Upper lobe of left lung (tissue), 4 donors: Measurements from ENCODE around the gene PDCD11.

ENCODE experiments used
- CTCF ChIP-seq, 6 experiments: fragments of 450-650 bp in 4 of 6; fragments of 200-600 bp in 2 of 6; sonication (generic) in 2 of 6; IDR thresholded peaks; one replicate each; pipeline ENCODE4 v1.5.1; 2016 to 2019; ENCODE audit warnings: antibody characterized with exemption in 6 of 6
- EP300 ChIP-seq, 4 donors: sonication (generic); formaldehyde crosslinking; IDR thresholded peaks; one replicate each; pipeline ENCODE4 v1.5.1; 2017; ENCODE audit warnings: antibody characterized with exemption in 4 of 4, control low read depth in 2 of 4

DNA sequence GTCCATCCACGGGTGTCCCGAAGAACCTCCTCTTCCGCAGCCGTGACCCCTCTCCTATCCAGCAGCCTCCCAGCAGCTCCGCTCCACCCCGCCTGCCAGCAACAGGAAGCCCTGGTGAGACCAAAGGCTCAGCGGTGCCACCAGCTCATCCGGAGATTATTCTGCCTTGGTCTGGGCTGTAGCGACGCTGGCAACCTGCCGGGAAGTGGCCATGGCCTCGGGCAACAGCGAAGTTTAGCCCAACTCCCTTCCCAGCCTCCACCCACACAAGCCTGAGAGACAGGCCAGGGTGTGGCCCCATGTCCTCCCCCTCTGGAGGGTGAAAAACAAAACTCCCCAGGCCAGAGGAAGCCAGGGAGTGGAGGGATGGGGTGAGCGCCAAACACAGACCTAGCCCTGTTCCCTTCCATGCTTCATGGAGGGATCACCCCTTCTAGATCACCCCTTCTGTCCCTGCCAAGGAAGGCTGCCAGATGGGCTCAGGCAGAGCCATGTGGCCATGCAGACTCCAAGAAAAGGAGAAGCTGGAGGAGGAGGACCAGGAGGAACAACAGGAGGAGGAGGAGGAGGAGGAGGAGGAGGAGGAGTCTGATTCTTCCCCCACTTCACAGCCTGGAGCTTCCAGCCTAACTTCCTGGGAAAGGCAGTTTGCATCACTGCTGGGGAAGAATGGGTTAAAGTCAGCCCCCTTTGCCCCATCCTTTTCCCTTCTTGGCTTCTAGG, 54.8 kb downstream of the PDCD11 start:
- no peak for TF ChIP-seq CTCF (IDR thresholded peaks at IDR 0.05)
- TF ChIP-seq EP300 (IDR thresholded peaks at IDR 0.05), result no peak
